ENCODE results near the gene ELANE. TPM values are rescaled to one million over a fixed set of nuclear protein-coding genes. Genes with fewer than 3 reads are reported as not detected.

ELANE gene
- not detected in 2 replicates for total RNA-seq

- no peak for DNase-seq
Observed at GRCh38 chr19:852136-853013, at the start of gene ELANE. Gene ELANE (plus strand): TSS chr19:852303. CDS start chr19:852329, 26 bp downstream.

GRCh38 chr19:802498-803098 is 49.5 kb upstream of the ELANE start:
- peak; percentile 45 for DNase-seq

GRCh38 chr19:803099-803561 is 49.0 kb upstream of the ELANE start:
- no peak for DNase-seq

GRCh38 chr19:803686-804418 is 48.3 kb upstream of the ELANE start:
- DNase-seq, result no peak

GRCh38 chr19:804419-805165 is 47.5 kb upstream of the ELANE start:
- DNase-seq, result no peak

GRCh38 chr19:805166-805551 is 46.9 kb upstream of the ELANE start:
- no peak for DNase-seq

GRCh38 chr19:805600-806550 is 46.2 kb upstream of the ELANE start:
- DNase-seq, result no peak

- DNase-seq, result no peak
Observed at GRCh38 chr19:806815-807421, 45.2 kb upstream of the ELANE start.

GRCh38 chr19:807627-808422 is 44.3 kb upstream of the ELANE start:
- no peak for DNase-seq

GRCh38 chr19:808423-808775 is 43.7 kb upstream of the ELANE start:
- no peak for DNase-seq

GRCh38 chr19:810077-810855 is 41.8 kb upstream of the ELANE start:
- DNase-seq, result no peak

- DNase-seq, result no peak
Observed at GRCh38 chr19:810883-811489, 41.1 kb upstream of the ELANE start.

- no peak for DNase-seq
Observed at GRCh38 chr19:811506-812048, 40.5 kb upstream of the ELANE start.

GRCh38 chr19:812049-812746 is 39.9 kb upstream of the ELANE start:
- DNase-seq, result no peak

- DNase-seq, result no peak
Observed at GRCh38 chr19:812747-813218, 39.3 kb upstream of the ELANE start.

GRCh38 chr19:813219-814151 is 38.6 kb upstream of the ELANE start:
- DNase-seq, result no peak
